SK-N-MC (cell line): ENCODE results near the gene PCDH1.

Experiments used
- DNase-seq: peaks from one replicate; pipeline ENCODE4 v3.0.0-alpha.2; 2011; ENCODE audit warnings: low read depth, low spot score
- H3K27ac ChIP-seq: fragments of 200-600 bp; sonication (generic); 2 replicates; pipeline ENCODE4 v1.5.1; 2016; ENCODE audit warnings: mixed run types
- H3K36me3 ChIP-seq: fragments of 200-600 bp; sonication (generic); 2 replicates; pipeline ENCODE4 v1.6.1; 2017; ENCODE audit warnings: antibody characterized with exemption, low read length, mixed read lengths; ENCODE audit not compliant: insufficient read depth
- H3K4me3 ChIP-seq: fragments of 200-600 bp; sonication (generic); 2 replicates; pipeline ENCODE4 v1.5.1; 2016
- H3K9ac ChIP-seq: fragments of 200-600 bp; sonication (generic); 2 replicates; pipeline ENCODE4 v1.8.0; 2017; ENCODE audit warnings: mixed run types, mixed read lengths; ENCODE audit not compliant: insufficient read length
- H3K9me3 ChIP-seq: fragments of 200-600 bp; sonication (generic); 2 replicates; pipeline ENCODE4 v1.6.1; 2017; ENCODE audit warnings: low read depth, mild to moderate bottlenecking, antibody characterized with exemption, low read length, moderate library complexity, mixed read lengths
- EZH2 ChIP-seq: fragments of 200-600 bp; sonication (generic); IDR thresholded peaks from one replicate; pipeline ENCODE4 v1.6.1; 2017; ENCODE audit warnings: antibody characterized with exemption
- FOXP2 ChIP-seq: optimal IDR thresholded peaks from 2 replicates; pipeline ENCODE3; 2011; ENCODE audit warnings: mild to moderate bottlenecking, moderate library complexity; ENCODE audit not compliant: insufficient read depth; ENCODE audit errors: extremely low read length, control extremely low read depth
- POLR2AphosphoS5 ChIP-seq: IDR thresholded peaks from 2 replicates; pipeline ENCODE4 v1.6.1; 2012; ENCODE audit warnings: mild to moderate bottlenecking, low read depth, low read length, borderline replicate concordance

Gene PCDH1

GRCh38 chr5:141878711-141879425 is 658 bp upstream of the PCDH1 start:
- no peaks in the 10 kb centered on the region for H3K9me3 ChIP-seq
- H3K36me3 ChIP-seq = no peaks in the 10 kb centered on the region
- H3K9ac ChIP-seq = no peak overlapping the region
- TF ChIP-seq FOXP2 = no peak
- DNase-seq = peak; percentile 64
- no peak overlapping the region for H3K27ac ChIP-seq
- H3K4me3 ChIP-seq = peak overlapping the region; percentile 57

- DNase-seq = no peak
- H3K27ac ChIP-seq = no peak overlapping the region
Observed at GRCh38 chr5:141877356-141878185, 639 bp downstream of the PCDH1 start.

GRCh38 chr5:141876628-141877355 is 1.4 kb downstream of the PCDH1 start:
- Histone ChIP-seq H3K36me3 (no peaks in the 10 kb centered on the region), H3K9me3 (no peaks in the 10 kb centered on the region), H3K9ac (no peak overlapping the region), H3K4me3 (peak overlapping the region; percentile 56), H3K27ac (no peak overlapping the region)
- no peak for DNase-seq
- TF ChIP-seq EZH2 (peak; percentile 42), POLR2AphosphoS5 (no peak), FOXP2 (no peak)

More at GRCh38 chr5:141877356-141878185, 639 bp downstream of the PCDH1 start:
- no peak overlapping the region for H3K9ac ChIP-seq
- H3K36me3 ChIP-seq = no peaks in the 10 kb centered on the region
- peak overlapping the region; percentile 68 for H3K4me3 ChIP-seq
- no peaks in the 10 kb centered on the region for H3K9me3 ChIP-seq
- TF ChIP-seq FOXP2 = no peak
- TF ChIP-seq EZH2 = no peak
- TF ChIP-seq POLR2AphosphoS5 = no peak

- Histone ChIP-seq H3K36me3 (no peaks in the 10 kb centered on the region), H3K9me3 (no peaks in the 10 kb centered on the region), H3K27ac (no peak overlapping the region), H3K9ac (no peak overlapping the region), H3K4me3 (peak overlapping the region; percentile 56)
- TF ChIP-seq EZH2 (peak; percentile 91), POLR2AphosphoS5 (no peak)
- DNase-seq = no peak
Observed at GRCh38 chr5:141875795-141876627, 2.2 kb downstream of the PCDH1 start.

- no peak overlapping the region for H3K4me3 ChIP-seq
- no peak for DNase-seq
- no peak overlapping the region for H3K9ac ChIP-seq
- no peak overlapping the region for H3K27ac ChIP-seq
- TF ChIP-seq FOXP2 (no peak), EZH2 (no peak), POLR2AphosphoS5 (no peak)
- no peaks in the 10 kb centered on the region for H3K36me3 ChIP-seq
- H3K9me3 ChIP-seq = no peaks in the 10 kb centered on the region
Observed at GRCh38 chr5:141875022-141875740, 3.0 kb downstream of the PCDH1 start.

- TF ChIP-seq FOXP2 = no peak
- TF ChIP-seq POLR2AphosphoS5 = no peak
- no peak for TF ChIP-seq EZH2
- Histone ChIP-seq H3K27ac (no peak overlapping the region), H3K9ac (no peak overlapping the region), H3K4me3 (no peak overlapping the region), H3K9me3 (no peaks in the 10 kb centered on the region), H3K36me3 (no peaks in the 10 kb centered on the region)
- no peak for DNase-seq
Observed at GRCh38 chr5:141874262-141874964, 3.8 kb downstream of the PCDH1 start.

- no peak for TF ChIP-seq POLR2AphosphoS5
- no peak for TF ChIP-seq FOXP2
- no peak for TF ChIP-seq EZH2
- no peaks in the 10 kb centered on the region for H3K9me3 ChIP-seq
- no peak overlapping the region for H3K9ac ChIP-seq
- DNase-seq = no peak
- no peaks in the 10 kb centered on the region for H3K36me3 ChIP-seq
- no peak overlapping the region for H3K27ac ChIP-seq
- no peak overlapping the region for H3K4me3 ChIP-seq
Observed at GRCh38 chr5:141873933-141874261, 4.3 kb downstream of the PCDH1 start.
